ENCODE measurements around the gene TFCP2L1. TPM values are rescaled to one million over a fixed set of nuclear protein-coding genes. Genes with fewer than 3 reads are reported as not detected.

The TFCP2L1 gene
- total RNA-seq, 2 donors from 2014 or later = 54.2 to 103 TPM

DNA sequence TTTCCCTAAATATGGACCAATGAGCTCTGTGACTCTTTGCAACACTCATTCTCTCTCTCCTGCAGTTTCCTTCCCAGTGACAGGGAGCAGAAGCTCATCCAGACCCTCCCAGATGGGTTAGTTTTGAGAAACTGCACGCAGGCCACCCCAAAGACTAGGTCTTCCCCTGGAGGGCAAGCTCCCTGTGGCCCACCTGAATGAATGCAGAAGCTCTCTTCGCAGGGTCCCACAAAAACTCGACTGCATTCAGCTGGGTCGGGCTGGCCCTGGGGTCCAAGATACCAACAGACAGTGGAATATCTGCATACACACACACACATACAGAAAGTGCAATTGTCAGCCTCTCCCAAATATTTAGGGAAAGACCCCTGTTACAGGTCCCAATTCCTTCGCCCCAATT is 37.0 kb downstream of the TFCP2L1 start:
- no peak overlapping the region for H3K27ac ChIP-seq
- DNase-seq = no peak
- TF ChIP-seq, protein P1, sequence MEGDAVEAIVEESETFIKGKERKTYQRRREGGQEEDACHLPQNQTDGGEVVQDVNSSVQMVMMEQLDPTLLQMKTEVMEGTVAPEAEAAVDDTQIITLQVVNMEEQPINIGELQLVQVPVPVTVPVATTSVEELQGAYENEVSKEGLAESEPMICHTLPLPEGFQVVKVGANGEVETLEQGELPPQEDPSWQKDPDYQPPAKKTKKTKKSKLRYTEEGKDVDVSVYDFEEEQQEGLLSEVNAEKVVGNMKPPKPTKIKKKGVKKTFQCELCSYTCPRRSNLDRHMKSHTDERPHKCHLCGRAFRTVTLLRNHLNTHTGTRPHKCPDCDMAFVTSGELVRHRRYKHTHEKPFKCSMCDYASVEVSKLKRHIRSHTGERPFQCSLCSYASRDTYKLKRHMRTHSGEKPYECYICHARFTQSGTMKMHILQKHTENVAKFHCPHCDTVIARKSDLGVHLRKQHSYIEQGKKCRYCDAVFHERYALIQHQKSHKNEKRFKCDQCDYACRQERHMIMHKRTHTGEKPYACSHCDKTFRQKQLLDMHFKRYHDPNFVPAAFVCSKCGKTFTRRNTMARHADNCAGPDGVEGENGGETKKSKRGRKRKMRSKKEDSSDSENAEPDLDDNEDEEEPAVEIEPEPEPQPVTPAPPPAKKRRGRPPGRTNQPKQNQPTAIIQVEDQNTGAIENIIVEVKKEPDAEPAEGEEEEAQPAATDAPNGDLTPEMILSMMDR (IDR thresholded peaks at IDR 0.05) = no peak
- H3K36me3 ChIP-seq = no peaks in the 10 kb centered on the region
- H3K27me3 ChIP-seq = no peaks in the 10 kb centered on the region
- H3K4me3 ChIP-seq = no peak overlapping the region
- H3K4me1 ChIP-seq = no peaks in the 10 kb centered on the region
- intact Hi-C loops (cut with DNase I) = no loop called here
- no peak overlapping the region for H3K9ac ChIP-seq (ENCODE audit: low read depth in 2 of 2, low read length in 2 of 2)
- H3K9me3 ChIP-seq = no peaks in the 10 kb centered on the region

DNA sequence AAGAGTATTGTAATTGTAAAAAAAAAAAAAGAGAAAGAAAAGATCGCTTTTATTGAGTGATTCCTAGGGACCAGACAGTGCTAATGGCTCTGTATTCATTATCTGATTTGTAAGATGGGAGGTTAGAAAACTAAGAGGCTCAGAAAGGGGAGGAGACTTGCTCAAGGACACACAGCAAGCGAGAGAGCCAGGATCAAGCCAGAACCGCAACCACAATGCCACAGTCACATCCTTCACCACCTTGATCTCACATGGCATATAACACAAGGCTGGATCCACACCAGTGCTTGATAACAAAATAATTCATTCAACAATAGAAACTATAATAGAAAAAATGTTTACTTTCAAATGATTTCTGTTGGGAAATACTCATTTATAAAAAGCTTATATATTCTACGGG is 37.5 kb downstream of the TFCP2L1 start:
- H3K4me1 ChIP-seq = no peaks in the 10 kb centered on the region
- no peak overlapping the region for H3K27ac ChIP-seq
- H3K9me3 ChIP-seq = no peaks in the 10 kb centered on the region
- intact Hi-C loops (cut with DNase I) = no loop called here
- no peak overlapping the region for H3K4me3 ChIP-seq
- no peaks in the 10 kb centered on the region for H3K27me3 ChIP-seq
- TF ChIP-seq, protein P1 (IDR thresholded peaks at IDR 0.05) = no peak
- H3K36me3 ChIP-seq = no peaks in the 10 kb centered on the region
- H3K9ac ChIP-seq (ENCODE audit: low read depth in 2 of 2, low read length in 2 of 2) = no peak overlapping the region
- DNase-seq = no peak

DNA sequence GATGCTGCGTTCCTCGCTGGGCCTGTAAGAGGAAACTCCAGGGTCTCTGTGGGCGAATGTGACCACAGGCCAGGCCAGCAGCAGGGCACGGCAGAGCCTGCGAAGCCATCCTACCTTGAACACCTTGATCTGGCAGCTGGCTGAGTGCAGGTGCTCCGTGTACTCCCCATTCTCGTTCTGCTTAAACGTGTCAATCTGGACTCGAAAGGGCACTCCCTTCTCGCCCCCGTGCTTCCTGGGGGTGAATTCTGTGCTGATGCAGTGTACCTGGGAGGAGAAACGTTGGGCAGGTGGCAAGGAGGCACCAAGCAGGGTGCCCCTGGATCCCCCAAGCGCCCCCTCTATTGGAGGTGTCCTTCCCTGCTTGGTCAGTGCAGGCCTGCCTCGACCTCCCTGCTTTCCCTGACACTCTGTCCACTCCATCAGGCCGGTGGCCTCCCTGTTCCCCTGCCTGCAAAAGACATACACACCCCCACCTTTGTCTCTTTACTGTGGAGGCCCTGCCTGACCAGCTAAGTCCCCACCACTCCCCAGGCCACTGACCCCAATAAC is 38.2 kb downstream of the TFCP2L1 start:
- no peak overlapping the region for H3K4me3 ChIP-seq
- no peak overlapping the region for H3K27ac ChIP-seq
- DNase-seq = no peak
- no peak overlapping the region for H3K9ac ChIP-seq (ENCODE audit: low read depth in 2 of 2, low read length in 2 of 2)
- TF ChIP-seq, protein P1 (IDR thresholded peaks at IDR 0.05) = no peak
- H3K36me3 ChIP-seq = no peaks in the 10 kb centered on the region
- H3K9me3 ChIP-seq = no peaks in the 10 kb centered on the region
- no peaks in the 10 kb centered on the region for H3K4me1 ChIP-seq
- H3K27me3 ChIP-seq = no peaks in the 10 kb centered on the region
- intact Hi-C loops (cut with DNase I) = no loop called here

DNA sequence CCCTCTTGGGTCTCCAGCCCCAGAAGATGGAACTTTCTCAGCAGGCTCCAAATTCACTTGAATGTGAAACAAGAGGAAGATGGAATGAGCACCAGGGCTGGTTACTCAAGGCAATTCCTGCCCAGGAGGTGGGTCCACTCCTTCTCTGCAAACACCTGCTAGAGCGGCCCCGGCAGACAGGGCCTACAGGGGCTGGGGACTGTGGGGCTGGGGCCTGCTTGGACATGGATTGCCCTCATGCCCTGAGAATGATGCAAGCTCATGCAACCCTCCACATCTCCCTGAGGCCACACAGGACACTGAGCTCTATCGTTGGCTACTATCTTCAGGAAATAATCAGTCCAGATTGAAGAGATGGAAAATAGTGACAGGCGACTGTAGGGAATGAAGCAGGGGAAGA is 39.1 kb downstream of the TFCP2L1 start:
- DNase-seq = no peak

DNA sequence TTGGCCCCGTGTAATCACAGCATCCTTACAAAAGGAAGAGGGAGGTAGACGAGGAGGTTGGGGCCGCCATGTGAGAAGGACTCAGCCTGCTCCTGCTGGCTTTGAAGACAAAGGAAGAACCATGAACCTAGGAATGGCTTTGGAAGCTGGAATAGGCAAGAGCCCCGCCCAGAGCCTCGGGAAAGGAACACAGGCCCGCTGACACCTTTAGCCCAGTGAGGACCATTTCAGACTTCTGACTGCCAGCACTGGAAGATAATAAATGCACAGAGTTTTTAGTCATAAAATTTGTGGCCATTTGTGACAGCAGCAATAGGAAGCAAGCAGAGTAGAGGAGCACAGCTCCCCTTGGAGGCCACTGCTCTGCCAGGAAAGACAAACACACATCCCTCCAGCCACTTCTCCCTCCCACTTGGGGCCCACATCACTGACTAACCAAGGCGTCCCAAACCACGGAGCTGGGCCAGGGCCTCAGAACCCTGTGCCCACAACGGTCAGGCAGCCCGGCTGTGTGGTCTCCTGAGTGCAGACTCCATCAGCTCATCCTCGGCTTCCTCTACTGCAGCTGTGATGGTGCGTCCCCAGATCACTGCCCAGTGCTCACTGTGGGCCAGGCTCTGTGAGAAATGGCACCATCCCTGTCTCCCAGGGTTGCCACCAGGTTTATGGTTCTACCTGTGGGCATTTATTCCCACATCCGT is 39.7 kb downstream of the TFCP2L1 start:
- intact Hi-C loops (cut with DNase I) = no loop called here
- no peaks in the 10 kb centered on the region for H3K4me1 ChIP-seq
- peak overlapping the region in 1 of 2 donors; percentile 21 for H3K9ac ChIP-seq (ENCODE audit: low read depth in 2 of 2, low read length in 2 of 2)
- no peaks in the 10 kb centered on the region for H3K27me3 ChIP-seq
- TF ChIP-seq, protein P1 (IDR thresholded peaks at IDR 0.05) = no peak
- H3K4me3 ChIP-seq = no peak overlapping the region
- no peak for DNase-seq
- no peak overlapping the region for H3K27ac ChIP-seq
- no peaks in the 10 kb centered on the region for H3K9me3 ChIP-seq
- no peaks in the 10 kb centered on the region for H3K36me3 ChIP-seq

More for the DNA sequence above, 39.1 kb downstream of the TFCP2L1 start:
- H3K27ac ChIP-seq = no peak overlapping the region
- H3K4me3 ChIP-seq = no peak overlapping the region
- H3K36me3 ChIP-seq = no peaks in the 10 kb centered on the region
- intact Hi-C loops (cut with DNase I) = no loop called here
- H3K27me3 ChIP-seq = no peaks in the 10 kb centered on the region
- TF ChIP-seq, protein P1 (IDR thresholded peaks at IDR 0.05) = no peak
- H3K9me3 ChIP-seq = no peaks in the 10 kb centered on the region
- H3K9ac ChIP-seq (ENCODE audit: low read depth in 2 of 2, low read length in 2 of 2) = peak overlapping the region in 1 of 2 donors; percentile 21
- H3K4me1 ChIP-seq = no peaks in the 10 kb centered on the region
